ENCODE measurements around the gene MED9. TPM values are rescaled to one million over a fixed set of nuclear protein-coding genes. Genes with fewer than 3 reads are reported as not detected.
A peak's percentile ranks its signal among the peaks of the same experiment; 100 is the strongest.

MED9 gene
- total RNA-seq, 3 donors from 2014 or later = 15.0 to 16.4 (median 15.0) TPM

DNA sequence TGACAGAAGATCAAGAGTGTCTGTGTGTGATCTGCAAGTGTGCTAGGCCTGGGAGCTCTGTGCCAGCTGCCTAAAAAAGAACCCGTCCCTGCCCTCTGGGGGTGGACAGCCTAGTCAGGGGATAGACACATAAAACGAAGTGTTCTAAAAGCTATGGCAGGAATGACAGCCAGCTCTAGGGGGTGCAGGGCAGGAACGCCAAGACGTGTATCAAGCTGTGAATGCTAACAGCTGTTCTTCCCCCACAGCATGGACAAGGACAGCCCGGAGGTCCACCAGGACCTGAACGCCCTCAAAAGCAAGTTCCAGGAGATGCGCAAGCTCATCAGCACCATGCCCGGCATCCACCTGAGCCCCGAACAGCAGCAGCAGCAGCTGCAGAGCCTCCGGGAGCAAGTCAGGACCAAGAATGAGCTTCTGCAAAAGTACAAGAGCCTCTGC lies 14.3 kb downstream of the MED9 start:
- peaks cover 24% of the 10 kb centered on the region for H3K36me3 Mint-ChIP-seq (ENCODE audit: insufficient read depth)
- no peak overlapping the region for H3K4me3 Mint-ChIP-seq
- no peak for DNase-seq

DNA sequence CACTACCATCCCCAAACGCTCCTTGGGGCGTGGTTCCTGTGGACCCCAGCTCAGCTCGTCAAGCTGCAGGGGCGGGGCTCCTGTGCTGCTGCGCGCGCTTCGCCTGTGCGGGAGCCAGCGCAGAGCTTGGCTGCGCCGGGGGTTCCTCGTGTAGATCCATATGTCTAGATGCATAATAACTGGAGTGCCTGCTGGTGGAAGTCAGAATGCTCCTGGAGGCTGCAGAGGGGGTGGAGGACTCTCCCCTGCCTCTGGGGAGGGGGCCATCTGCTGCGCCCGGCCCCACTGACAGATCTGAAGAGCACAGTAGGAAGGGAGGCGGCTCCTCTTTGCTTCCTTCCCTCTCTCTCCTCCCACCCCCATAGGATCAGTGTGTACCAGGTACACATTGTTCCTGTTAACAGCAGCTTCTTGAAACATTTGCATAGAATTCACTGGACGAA lies 14.8 kb downstream of the MED9 start:
- H3K4me3 Mint-ChIP-seq = no peak overlapping the region
- ATAC-seq = no peak
- peaks cover 24% of the 10 kb centered on the region for H3K36me3 Mint-ChIP-seq (ENCODE audit: insufficient read depth)
- DNase-seq = no peak
- H3K9me3 Mint-ChIP-seq = no peaks in the 10 kb centered on the region
- peaks cover 11% of the 10 kb centered on the region for H3K27me3 Mint-ChIP-seq (ENCODE audit: low read depth)
- H3K4me1 Mint-ChIP-seq (ENCODE audit: low read depth) = peaks cover 17% of the 10 kb centered on the region

More for the DNA sequence above, 14.3 kb downstream of the MED9 start:
- peaks cover 17% of the 10 kb centered on the region for H3K4me1 Mint-ChIP-seq (ENCODE audit: low read depth)
- H3K9me3 Mint-ChIP-seq = no peaks in the 10 kb centered on the region
- H3K27me3 Mint-ChIP-seq (ENCODE audit: low read depth) = peaks cover 11% of the 10 kb centered on the region
- ATAC-seq = no peak

DNA sequence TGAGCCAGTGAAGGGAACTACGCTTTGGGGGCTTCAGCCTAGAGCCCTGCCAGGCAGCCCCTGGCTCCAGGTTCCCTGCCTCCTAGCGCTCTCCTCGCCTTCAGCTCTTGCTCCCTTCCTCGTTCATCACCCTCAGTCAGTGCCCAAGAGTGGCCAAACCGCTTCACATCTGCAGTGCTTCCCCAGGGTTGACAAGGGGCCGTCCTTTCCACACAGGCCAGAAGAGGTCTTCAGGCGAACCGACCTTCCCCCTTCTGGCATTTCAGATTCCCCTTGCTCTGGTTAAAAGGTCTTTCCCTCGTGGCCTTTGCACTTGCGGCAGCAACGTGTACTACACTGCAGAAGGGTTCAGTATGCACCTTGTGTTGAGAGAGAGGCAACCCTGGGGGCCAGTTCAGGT lies 15.3 kb downstream of the MED9 start:
- Mint-ChIP-seq H3K4me3 (no peak overlapping the region), H3K4me1 (ENCODE audit: low read depth) (peaks cover 15% of the 10 kb centered on the region), H3K9me3 (no peaks in the 10 kb centered on the region), H3K27me3 (ENCODE audit: low read depth) (peaks cover 11% of the 10 kb centered on the region), H3K36me3 (ENCODE audit: insufficient read depth) (peaks cover 20% of the 10 kb centered on the region)
- ATAC-seq (no peak), DNase-seq (no peak)

DNA sequence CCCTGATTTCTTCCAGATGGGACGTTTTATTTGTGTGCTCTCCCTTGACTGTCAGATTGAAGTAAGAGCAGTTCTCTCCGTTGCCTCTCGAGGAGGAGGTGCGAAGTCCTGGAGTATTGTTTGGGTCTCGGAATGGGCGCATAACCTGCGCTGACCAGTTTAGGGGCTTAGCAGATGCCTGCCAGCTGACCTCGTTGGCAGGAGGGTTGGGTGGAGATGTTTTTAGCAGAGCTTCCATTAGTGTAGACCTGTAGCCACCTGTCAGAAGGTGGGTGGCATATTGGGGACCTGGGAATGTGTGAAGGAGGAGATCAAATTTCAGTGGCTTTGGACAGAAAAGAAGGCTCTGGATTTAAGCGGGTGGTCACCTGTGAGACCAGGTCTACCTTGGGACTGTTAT lies 15.8 kb downstream of the MED9 start:
- H3K4me1 Mint-ChIP-seq (ENCODE audit: low read depth) = peaks cover 15% of the 10 kb centered on the region
- H3K4me3 Mint-ChIP-seq = no peak overlapping the region
- H3K36me3 Mint-ChIP-seq (ENCODE audit: insufficient read depth) = peaks cover 15% of the 10 kb centered on the region
- no peaks in the 10 kb centered on the region for H3K9me3 Mint-ChIP-seq
- ATAC-seq (no peak), DNase-seq (no peak)
- peaks cover 11% of the 10 kb centered on the region for H3K27me3 Mint-ChIP-seq (ENCODE audit: low read depth)

DNA sequence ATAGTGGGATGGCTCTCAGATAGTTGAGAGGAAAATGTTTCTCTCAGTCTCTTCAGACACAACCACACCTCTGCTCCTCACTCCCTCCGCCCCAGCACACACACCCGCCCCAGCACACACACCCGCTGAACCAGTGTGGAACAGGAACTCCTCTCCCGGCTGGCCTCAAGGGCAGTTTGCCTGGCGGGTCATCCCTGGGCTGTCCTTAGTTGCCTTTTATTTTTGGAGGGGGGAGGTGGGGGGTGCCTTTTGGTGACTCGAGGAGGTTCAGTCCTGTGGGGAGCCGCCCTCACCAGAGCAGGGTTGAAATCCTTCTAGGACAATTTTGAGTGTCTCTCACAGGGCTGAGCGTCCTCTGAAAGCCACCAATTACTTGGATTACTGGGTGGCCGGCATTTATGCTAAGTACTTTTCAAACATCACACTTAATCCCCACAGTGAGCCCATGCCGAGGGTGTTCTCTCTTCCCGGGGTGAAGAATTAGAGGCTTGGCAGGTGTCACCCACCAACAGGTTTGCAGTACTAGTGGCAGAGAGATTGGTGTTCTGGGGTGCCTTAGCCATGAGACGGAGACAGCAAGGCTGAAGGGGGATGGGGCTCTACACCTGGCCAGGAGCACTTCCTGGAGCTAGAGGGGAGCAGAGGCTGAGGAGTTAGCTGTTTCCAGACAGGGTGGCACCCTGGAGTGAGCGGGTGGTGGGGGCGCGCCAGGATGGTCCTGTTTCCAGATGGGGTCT lies 16.6 kb downstream of the MED9 start:
- ATAC-seq = no peak

GRCh38 chr17:17493986-17494466 lies 17.2 kb downstream of the MED9 start:
- ATAC-seq (no peak), DNase-seq (no peak)
- peaks cover 15% of the 10 kb centered on the region for H3K4me1 Mint-ChIP-seq (ENCODE audit: low read depth)
- H3K9me3 Mint-ChIP-seq = no peaks in the 10 kb centered on the region
- peaks cover 11% of the 10 kb centered on the region for H3K27me3 Mint-ChIP-seq (ENCODE audit: low read depth)
- H3K4me3 Mint-ChIP-seq = no peak overlapping the region
- peaks cover 10% of the 10 kb centered on the region for H3K36me3 Mint-ChIP-seq (ENCODE audit: insufficient read depth)

More for the DNA sequence above, 16.6 kb downstream of the MED9 start:
- DNase-seq = no peak
- Mint-ChIP-seq H3K9me3 (no peaks in the 10 kb centered on the region), H3K27me3 (ENCODE audit: low read depth) (peaks cover 11% of the 10 kb centered on the region), H3K4me3 (no peak overlapping the region), H3K36me3 (ENCODE audit: insufficient read depth) (peaks cover 10% of the 10 kb centered on the region), H3K4me1 (ENCODE audit: low read depth) (peaks cover 15% of the 10 kb centered on the region)

- Mint-ChIP-seq H3K4me1 (ENCODE audit: low read depth) (peaks cover 15% of the 10 kb centered on the region), H3K4me3 (no peak overlapping the region), H3K36me3 (ENCODE audit: insufficient read depth) (peaks cover 10% of the 10 kb centered on the region), H3K27me3 (ENCODE audit: low read depth) (peaks cover 11% of the 10 kb centered on the region), H3K9me3 (no peaks in the 10 kb centered on the region)
- DNase-seq (no peak), ATAC-seq (no peak)
These were observed 17.7 kb downstream of the MED9 start for GRCh38 chr17:17494499-17494869.

DNA sequence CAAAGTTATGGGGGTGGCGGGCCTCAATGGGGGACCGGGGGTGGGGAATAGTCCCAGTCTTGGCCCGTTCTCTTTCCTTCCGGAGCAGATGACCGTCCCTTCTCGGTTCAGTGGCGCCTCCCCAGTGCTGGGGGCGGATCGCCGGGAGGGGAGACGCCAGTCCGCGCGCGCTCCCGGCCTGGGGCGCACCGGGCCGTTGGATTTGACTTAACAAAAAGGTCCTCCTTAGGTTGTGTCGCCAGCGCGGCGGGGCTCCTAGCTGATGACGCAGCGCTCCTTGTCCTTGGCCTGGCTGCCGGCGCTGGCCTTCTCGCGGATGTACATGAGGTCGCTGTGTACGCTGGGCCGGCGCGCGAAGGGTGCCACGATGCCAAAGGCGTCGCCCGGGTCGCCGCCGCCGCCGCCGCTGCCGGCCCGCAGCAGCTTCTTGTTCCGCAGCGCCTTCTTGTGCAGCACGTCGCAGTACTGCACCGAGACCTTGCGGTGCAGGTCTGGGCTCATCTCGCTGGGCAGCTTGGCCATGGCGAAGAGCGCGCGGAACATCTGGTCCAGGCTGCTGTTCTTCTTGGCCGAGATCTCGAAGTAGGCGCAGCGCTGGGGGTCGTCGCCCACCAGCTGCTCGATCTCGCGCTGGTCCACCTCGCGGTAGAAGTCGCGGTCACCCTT lies 18.2 kb downstream of the MED9 start:
- peaks cover 10% of the 10 kb centered on the region for H3K36me3 Mint-ChIP-seq (ENCODE audit: insufficient read depth)
- peaks cover 15% of the 10 kb centered on the region for H3K4me1 Mint-ChIP-seq (ENCODE audit: low read depth)
- ATAC-seq (no peak), DNase-seq (no peak)
- H3K27me3 Mint-ChIP-seq (ENCODE audit: low read depth) = peaks cover 11% of the 10 kb centered on the region
- H3K9me3 Mint-ChIP-seq = no peaks in the 10 kb centered on the region
- H3K4me3 Mint-ChIP-seq = peak overlapping the region; percentile 61

DNA sequence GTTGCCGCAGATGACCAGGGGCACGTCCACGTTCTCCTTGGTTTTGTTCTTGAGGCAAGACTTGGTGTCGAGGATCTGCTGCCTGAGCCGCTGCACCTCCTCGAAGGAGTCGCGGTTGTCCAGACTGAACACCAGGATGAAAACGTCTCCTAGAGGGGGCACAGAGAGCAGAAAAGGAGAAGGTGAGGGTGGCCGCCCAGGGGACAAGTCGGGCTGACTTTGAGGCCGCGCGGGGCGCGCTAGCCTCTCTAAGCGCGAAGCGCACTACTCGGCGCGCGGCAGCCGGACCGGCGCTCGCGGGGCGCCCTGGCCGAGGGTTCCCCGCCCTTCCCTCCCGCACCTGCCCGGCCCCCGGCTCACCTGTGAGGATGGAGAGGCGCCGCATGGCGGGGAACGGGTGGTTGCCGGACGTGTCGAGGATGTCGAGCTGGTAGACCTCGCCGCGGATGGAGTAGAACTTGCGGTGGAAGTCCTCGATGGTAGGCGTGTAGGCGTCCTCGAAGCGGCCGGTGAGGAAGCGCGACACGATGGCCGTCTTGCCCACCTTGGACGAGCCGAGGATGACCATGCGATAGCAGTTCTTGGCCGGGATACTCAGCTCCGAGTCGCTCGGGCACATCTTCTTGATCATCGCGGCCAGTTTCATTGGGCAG lies 18.9 kb downstream of the MED9 start:
- Mint-ChIP-seq H3K36me3 (ENCODE audit: insufficient read depth) (peaks cover 9% of the 10 kb centered on the region), H3K27me3 (ENCODE audit: low read depth) (peaks cover 13% of the 10 kb centered on the region), H3K4me1 (ENCODE audit: low read depth) (peaks cover 15% of the 10 kb centered on the region), H3K4me3 (peak overlapping the region; percentile 61), H3K9me3 (no peaks in the 10 kb centered on the region)
- no peak for DNase-seq
- ATAC-seq = peak in 1 of 2 donors; percentile 4

DNA sequence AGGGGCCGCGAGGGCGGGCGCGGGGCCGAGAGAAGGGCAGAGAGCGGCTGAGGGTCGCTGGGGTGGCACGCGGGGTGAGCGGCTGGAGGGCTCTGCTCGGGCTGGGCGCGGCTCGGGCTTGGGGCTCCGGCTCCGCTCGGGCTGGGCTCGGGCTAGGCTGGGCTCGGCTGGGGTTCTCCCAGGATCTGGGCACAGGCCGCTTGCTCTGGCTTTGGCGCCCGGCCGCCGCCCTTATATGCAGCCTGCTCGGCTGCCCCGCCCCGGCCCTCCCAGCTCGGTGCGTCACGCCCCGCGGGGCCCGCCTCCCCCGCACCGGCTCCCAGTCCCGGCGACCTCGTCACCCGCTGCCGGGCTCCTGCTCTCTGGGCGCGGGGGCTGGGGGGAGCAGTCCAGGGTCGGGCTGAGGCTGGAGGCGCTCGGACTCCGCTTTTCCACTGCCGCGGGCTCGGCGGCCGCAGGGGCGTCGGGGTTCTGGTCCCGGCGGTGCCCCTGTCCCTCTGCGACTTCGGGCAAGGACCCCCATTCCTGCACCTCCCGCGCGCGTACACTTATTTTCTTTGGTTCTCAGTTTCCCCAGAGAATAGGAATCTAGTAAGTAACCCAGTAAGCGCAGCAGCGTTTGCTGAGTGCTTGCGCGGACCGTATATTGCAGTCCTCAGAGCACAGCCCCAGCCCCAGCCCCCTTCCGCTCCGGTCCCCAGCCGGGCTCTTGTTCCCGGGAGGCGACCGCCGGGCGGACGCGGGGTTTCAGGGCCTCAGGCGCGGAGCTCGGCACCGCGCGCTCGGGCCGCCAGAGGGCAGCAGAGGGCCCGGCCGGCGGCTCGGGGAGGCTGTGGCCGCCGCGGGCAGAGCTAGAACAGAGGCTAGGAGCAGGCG lies 19.6 kb downstream of the MED9 start, which contains the start of gene RASD1:
Gene RASD1, minus strand, starts transcription at position 207 of the 876 bp plus-strand sequence. CDS start 214 bp downstream, outside the sequence.
- DNase-seq (peak; percentile 77), ATAC-seq (peak; percentile 89)
- H3K4me1 Mint-ChIP-seq (ENCODE audit: low read depth) = peaks cover 15% of the 10 kb centered on the region
- peak within 1 kb of the TSS; percentile 61 for H3K4me3 Mint-ChIP-seq
- peaks cover 9% of the 10 kb centered on the region for H3K36me3 Mint-ChIP-seq (ENCODE audit: insufficient read depth)
- H3K27me3 Mint-ChIP-seq (ENCODE audit: low read depth) = peaks cover 13% of the 10 kb centered on the region
- H3K9me3 Mint-ChIP-seq = no peaks in the 10 kb centered on the region

GRCh38 chr17:17497065-17497844 lies 20.5 kb downstream of the MED9 start:
- DNase-seq = no peak

DNA sequence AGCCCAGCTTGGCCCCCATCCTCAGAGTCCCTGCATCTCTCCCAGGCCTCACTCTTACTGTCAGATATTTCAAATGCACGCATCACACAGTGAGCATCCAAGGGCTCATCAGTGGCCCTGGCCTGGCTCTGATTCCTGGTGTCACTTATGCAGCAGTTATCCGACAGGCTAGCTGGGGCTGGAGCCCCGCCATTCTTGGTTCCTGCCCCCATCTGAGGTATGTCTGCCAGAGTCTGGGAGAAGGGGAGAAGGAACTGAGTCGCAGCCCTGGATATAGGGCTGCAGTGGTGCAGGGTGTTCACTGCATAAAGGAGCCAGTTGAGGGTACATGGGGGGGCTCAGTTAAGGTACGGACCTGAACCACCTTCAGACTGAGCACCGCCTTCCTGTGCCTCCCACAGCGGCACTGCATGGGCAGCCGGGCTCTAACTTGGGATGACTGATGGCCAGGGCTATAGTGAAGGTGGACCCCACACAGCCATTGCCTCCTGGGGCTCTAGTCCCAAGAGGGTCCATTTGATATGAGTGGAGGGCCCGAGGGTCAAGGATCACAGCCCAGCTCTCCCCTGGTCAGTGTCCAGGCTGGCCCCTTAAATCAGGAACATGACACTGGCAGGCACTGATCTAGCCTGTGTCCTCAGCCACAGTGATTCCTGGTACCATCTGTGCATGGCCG lies 21.2 kb downstream of the MED9 start:
- H3K4me1 Mint-ChIP-seq (ENCODE audit: low read depth) = peaks cover 13% of the 10 kb centered on the region
- no peaks in the 10 kb centered on the region for H3K9me3 Mint-ChIP-seq
- no peak for ATAC-seq
- H3K27me3 Mint-ChIP-seq (ENCODE audit: low read depth) = peaks cover 13% of the 10 kb centered on the region
- H3K36me3 Mint-ChIP-seq (ENCODE audit: insufficient read depth) = no peaks in the 10 kb centered on the region
- no peak for DNase-seq
- H3K4me3 Mint-ChIP-seq = no peak overlapping the region

More at GRCh38 chr17:17497065-17497844, 20.5 kb downstream of the MED9 start:
- H3K4me3 Mint-ChIP-seq = no peak overlapping the region
- H3K9me3 Mint-ChIP-seq = no peaks in the 10 kb centered on the region
- peaks cover 13% of the 10 kb centered on the region for H3K27me3 Mint-ChIP-seq (ENCODE audit: low read depth)
- peaks cover 6% of the 10 kb centered on the region for H3K36me3 Mint-ChIP-seq (ENCODE audit: insufficient read depth)
- no peak for ATAC-seq
- H3K4me1 Mint-ChIP-seq (ENCODE audit: low read depth) = peaks cover 15% of the 10 kb centered on the region
